ENCODE results near the gene SCPEP1. TPM values are rescaled to one million over a fixed set of nuclear protein-coding genes. Genes with fewer than 3 reads are reported as not detected.

Gene SCPEP1
- total RNA-seq, 3 donors from 2014 or later (not counting 1 experiment from before 2014, with no cell fraction given): 28.7 to 37.2 (median 35.3) TPM

Other genes with a start within 250 kb of the SCPEP1 start
- 1 to 10 TPM; 3.4 to 4.8 (median 3.5) TPM for gene C17orf67, start 144.2 kb upstream of the SCPEP1 start, total RNA-seq
- gene DGKE, start 144.0 kb upstream of the SCPEP1 start, total RNA-seq: 10 to 100 TPM; 19.3 to 31.0 (median 29.5) TPM
- 100 to 1,000 TPM in 1 of 3 donors, 10 to 100 TPM in 2; 50.4 to 100 (median 74.5) TPM for gene TRIM25, start 64.1 kb upstream of the SCPEP1 start, total RNA-seq
- 10 to 100 TPM; 18.6 to 23.8 (median 20.6) TPM for gene COIL, start 17.1 kb upstream of the SCPEP1 start, total RNA-seq
- 10 to 100 TPM in 2 of 3 donors, 1 to 10 TPM in 1; 9.8 to 15.8 (median 11.4) TPM for gene AKAP1, start 107.1 kb downstream of the SCPEP1 start, total RNA-seq